GF-D8 (cell line): Measurements from ENCODE around the gene PLCB3.
"Not testable (repeated sequence)": the region's sequence is repeated elsewhere in the genome, so short reads cannot be mapped to it uniquely, and the experiment has no call there.

Experiments
- DNase-seq: peaks from one replicate; lab custom pipeline; 2025; lab: John Stamatoyannopoulos, UW

PLCB3 gene

DNA sequence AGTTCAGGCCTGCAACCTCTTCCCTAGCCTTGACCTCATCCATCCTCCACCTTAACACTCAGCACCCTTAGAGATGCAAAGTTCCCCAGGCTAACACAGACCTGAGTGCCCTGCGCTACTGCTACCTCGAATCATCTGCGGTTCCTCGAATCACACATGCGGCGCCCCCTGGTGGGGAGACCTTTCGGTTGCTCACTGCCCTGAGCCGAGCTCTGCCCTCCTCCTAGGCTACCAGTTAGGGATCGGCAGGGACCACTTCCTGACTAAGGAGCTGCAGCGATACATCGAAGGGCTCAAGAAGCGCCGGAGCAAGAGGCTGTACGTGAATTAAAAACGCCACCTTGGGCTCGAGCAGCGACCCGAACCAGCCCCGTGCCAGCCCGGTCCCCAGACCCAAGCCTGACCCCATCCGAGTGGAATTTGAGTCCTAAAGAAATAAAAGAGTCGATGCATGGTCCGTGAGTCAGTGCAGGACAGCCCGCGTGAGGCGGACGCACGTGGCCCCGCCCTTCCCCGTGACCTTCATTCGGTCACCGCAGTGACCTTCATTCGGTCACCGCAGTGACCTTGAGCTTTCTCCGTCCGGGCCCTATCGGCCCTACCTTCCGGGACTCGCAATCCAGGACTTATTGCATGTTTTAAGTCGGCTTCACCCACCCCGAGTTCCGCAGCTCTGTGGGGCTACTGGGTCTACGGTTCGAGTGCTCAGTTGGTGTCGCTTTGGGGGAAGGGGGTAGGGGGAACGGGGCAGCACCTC, 53.2 kb downstream of the PLCB3 start:
- peak; percentile 69 for DNase-seq

DNA sequence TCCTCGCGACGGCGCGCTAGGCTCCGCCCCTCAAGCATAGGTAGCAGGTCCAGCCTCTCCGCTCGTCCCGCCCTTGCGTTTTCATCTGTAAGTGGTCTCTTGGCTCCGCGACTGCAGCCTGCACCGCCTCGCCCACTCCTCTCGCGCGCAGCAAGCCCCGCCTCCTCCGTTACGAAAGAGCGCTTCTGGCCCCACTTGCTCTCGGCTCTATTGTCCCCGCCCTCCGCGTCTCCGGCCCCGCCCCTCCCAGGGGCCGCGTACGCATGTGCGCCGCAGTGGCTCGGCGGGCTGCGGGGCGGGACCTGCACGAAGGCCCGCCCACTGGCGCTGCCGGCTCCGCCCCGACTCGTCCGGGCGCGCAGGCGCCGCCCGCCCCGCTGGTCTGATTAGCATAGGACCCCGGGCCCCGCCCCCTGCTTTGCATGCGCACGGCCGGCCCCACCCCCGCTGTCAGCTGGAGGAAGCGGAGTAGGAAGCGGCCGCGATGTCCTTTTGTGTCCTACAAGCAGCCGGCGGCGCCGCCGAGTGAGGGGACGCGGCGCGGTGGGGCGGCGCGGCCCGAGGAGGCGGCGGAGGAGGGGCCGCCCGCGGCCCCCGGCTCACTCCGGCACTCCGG, 53.9 kb downstream of the PLCB3 start, which contains the start of gene ESRRA:
ESRRA (plus strand) TSS at position 450 of the 616 bp plus-strand sequence. CDS start 1,656 bp downstream, outside the sequence.
- DNase-seq, result peak; percentile 98

DNA sequence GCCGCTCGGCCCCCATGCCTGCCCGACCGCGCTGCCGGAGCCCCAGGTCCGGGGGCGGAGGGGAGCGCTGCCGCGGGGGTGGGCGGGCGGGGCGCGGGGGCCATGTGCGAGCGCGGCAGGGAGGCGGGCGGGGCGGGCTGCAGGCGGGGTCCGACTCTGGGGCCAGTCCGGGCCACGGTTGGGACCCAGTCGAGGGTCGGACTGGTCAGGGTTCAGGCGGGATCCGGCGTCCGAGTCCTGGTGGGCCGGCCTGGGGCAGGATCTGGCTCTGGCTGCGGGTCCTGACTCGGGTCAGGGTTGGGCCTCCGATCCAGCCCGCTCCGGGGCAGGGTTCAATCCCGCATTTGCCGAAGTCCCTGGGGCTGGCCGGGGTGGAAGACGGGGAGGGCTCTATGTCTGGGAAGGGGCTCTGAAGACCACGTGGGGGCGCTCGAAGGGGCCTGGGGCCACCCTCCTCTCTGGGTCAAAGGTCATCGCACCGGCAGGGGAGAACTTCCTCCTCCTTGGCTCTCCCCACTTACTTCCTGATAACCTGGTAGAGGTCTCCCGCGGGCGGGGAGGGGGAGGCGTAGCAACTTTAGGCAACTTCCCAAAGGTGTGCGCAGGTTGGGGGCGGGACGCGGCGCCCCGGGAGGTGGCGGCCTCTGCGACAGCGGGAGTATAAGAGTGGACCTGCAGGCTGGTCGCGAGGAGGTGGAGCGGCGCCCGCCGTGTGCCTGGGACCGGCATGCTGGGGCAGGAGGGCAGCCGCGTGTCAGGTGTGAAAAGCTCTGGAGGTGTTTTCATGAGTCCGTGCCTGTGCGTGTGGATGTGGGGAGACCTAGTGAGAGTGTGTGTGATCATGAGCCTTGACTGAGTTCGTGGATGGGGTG, 54.6 kb downstream of the PLCB3 start:
- DNase-seq, result peak; percentile 74

DNA sequence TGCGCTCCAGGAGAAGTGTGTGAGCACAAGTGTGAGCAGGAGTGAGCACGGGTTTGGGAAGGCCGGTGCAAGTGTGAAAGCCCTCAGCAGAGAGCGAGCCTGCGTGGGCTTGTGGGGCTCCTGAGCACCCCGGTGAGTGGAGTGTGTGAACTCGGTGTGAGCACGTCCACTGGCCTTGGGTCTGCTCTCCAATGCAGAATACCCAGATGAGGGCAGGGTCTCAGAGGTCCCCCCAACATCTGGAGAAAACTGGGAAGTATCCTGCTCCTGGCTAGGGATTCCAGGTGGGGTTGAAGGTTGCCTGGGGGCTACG, 55.2 kb downstream of the PLCB3 start:
- no peak for DNase-seq

DNA sequence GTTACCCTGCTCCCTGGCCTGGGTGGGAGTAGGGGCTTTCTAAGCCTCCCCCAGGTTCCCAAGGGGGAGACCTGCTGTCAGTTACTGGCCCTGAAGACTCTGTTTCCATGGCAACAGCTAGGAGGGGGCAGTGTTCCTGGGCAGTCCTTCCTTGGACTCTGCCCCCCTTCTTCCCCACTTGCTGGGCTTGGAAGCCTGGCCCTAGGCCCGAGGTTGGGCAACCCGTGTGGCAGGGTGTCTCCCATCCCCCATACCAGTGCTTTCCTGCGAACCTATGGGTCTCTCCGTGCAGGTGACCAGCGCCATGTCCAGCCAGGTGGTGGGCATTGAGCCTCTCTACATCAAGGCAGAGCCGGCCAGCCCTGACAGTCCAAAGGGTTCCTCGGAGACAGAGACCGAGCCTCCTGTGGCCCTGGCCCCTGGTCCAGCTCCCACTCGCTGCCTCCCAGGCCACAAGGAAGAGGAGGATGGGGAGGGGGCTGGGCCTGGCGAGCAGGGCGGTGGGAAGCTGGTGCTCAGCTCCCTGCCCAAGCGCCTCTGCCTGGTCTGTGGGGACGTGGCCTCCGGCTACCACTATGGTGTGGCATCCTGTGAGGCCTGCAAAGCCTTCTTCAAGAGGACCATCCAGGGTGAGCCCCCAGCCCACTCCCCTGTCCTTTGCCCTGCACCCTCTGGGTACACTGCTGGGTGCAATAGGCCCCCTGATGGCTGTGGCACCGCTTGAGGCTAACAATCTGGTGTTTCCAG, 55.7 kb downstream of the PLCB3 start:
- no peak for DNase-seq

DNA sequence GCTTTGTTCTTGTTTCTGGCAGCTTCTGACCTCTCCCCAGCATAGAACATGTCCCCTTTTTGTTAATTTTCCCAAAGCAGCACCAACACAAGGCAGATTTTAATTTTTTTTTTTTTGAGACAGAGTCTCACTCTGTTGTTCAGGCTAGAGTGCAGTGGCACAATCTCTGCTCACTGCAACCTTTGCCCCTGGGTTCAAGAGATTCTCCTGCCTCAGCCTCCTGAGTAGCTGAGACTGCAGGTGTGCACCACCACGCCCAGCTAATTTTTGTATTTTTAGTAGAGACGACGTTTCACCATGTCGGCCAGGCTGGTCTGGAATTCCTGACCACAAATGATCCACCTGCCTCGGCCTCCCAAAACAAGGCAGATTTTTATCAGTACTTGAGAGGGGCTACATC, 56.5 kb downstream of the PLCB3 start:
- not testable (repeated sequence) for DNase-seq

- no peak for DNase-seq
Measured at GRCh38 chr11:64312947-64313346, 61.6 kb downstream of the PLCB3 start.

DNA sequence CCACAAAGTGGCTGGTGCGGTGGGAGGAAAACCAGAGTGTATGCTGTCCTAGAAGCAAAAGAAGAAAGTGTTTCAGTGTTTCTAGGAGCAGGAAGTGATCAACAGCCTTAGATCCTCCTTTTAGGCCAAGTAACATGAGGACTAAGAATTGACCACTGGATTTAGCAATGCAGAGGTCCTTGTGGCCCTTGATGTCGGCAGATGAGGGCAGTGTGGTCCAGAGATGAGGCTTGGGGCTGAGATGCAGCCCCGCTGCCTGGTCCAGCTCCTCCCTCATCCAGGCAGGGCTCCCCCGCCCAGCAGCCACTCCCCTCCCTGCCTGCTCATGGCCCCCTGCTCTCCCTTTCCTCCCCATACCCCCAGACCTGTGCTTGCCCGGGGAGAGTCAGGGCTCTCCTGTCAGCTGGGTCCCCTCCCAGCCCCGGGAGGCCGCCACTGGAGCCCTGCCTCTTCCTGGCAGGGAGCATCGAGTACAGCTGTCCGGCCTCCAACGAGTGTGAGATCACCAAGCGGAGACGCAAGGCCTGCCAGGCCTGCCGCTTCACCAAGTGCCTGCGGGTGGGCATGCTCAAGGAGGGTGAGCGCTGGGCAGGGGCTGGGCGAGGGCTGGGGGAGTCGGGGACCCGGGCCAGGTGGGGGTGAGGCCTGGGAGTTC, 62.3 kb downstream of the PLCB3 start:
- DNase-seq, result no peak

GRCh38 chr11:64314146-64314804, 62.9 kb downstream of the PLCB3 start:
- DNase-seq, result no peak

DNA sequence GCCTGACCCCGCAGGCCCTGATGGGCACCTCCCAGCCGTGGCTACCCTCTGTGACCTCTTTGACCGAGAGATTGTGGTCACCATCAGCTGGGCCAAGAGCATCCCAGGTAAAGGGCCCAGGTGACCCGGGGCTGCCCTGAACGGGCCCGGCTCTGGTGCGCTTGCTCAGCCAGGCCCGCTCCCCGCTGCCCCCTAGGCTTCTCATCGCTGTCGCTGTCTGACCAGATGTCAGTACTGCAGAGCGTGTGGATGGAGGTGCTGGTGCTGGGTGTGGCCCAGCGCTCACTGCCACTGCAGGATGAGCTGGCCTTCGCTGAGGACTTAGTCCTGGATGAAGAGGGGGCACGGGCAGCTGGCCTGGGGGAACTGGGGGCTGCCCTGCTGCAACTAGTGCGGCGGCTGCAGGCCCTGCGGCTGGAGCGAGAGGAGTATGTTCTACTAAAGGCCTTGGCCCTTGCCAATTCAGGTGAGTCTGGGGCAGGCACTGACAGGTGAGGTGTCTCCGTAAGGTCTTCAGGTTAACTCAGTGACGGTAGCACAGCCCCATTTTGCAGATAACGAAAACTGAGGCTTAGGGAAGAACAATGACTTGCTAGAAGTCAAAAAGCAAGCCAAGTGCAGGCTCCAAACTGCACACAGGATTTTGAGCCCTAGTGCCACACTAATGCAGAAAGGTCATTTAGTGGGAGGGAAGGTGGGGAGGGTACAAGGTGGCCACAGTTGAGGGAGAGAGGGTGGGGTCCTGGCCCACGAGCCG, 63.7 kb downstream of the PLCB3 start:
- DNase-seq, result no peak

GRCh38 chr11:64315667-64316526, 64.6 kb downstream of the PLCB3 start:
- not testable (repeated sequence) for DNase-seq

- no peak for DNase-seq
Measured at GRCh38 chr11:64316672-64317324, 65.5 kb downstream of the PLCB3 start.

- peak; percentile 92 for DNase-seq
Measured at GRCh38 chr11:64317325-64317960, 66.1 kb downstream of the PLCB3 start, which contains the start of gene TRMT112. Gene TRMT112 (minus strand): TSS chr11:64317559. CDS start chr11:64317526, 33 bp downstream.

- DNase-seq, result peak; percentile 92
Measured at GRCh38 chr11:64317961-64318765, 66.8 kb downstream of the PLCB3 start, which contains the start of gene PRDX5. Gene PRDX5 (plus strand): TSS chr11:64318121. CDS start chr11:64318216, 95 bp downstream.
